GM19468 (cell line): ENCODE data around the gene RNF14.
"Not testable (repeated sequence)": the region's sequence is repeated elsewhere in the genome, so short reads cannot be mapped to it uniquely, and the experiment has no call there.

Source experiments
- ATAC-seq: cut with Tn5 transposase; IDR thresholded peaks from one replicate; pipeline ENCODE4 v1.9.1; 2021; ENCODE audit warnings: mild to moderate bottlenecking, moderate library complexity, moderate number of reproducible peaks; ENCODE audit not compliant: unreplicated experiment; ENCODE audit errors: extremely low read depth

RNF14 gene

GRCh38 chr5:142012792-142013388 lies 44.0 kb downstream of the RNF14 start, which contains the start of gene GNPDA1:
GNPDA1 (minus strand) TSS chr5:142013027; CDS start chr5:142012035, 992 bp downstream.
- peak; percentile 50 for ATAC-seq

DNA sequence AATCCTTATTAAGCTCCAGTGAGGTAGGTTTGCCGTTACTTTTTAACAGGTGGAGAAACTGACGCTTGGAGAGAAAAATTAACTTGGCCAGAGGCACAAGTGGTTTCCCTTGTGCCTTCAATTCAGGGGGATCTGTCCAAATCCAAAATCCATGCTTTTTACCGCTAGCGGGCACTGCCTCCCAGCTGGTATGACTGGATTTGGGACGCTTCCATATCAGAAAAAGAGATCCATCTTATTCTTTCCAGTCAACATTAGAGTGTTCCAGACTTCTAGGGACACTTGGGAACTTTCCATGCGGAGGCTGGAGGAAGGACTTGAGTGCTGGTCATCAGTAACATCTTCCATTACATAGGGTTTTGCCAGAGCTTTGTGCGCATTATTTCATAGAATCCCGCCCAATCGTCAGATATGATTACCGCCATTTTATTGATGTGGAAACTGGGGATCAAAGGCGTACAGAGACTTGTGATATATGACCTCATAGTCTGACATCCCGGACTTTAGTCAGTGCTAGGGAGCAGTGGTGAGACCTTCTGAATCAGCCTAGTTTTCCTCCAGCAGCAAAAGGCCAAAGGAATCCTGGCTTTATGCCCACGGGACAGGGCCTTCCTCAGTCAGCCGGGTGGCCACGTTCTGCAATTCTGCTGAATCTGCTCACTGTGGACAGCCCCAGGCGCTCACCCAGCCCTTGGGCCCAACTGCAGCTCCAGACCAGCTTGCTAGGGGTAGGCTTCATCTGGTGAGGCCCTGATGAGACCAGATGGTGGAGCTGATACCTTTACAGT lies 45.0 kb downstream of the RNF14 start:
- ATAC-seq = no peak

- no peak for ATAC-seq
Measured at GRCh38 chr5:142014911-142015584, 46.1 kb downstream of the RNF14 start.

- ATAC-seq = peak; percentile 20
Measured at GRCh38 chr5:142015781-142016533, 47.1 kb downstream of the RNF14 start.

DNA sequence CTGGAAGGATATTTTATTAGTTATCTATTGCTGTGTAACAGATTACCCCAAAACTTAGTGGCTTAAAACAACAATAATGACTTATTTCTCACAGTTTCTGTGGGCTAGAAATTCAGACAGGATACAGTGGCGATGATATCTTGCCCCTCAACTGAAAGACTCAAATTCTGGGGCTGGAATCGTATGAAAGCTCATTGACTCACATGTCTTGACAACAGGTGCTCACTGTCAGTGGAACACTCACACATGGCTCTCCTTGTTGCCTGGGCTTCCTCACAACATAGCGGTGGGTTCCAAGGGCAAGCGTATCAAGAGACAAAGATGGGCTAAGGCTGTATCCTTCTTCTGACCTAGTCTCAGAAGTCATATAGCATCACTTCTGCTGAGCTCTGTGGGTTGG lies 47.7 kb downstream of the RNF14 start:
- ATAC-seq = peak; percentile 16

DNA sequence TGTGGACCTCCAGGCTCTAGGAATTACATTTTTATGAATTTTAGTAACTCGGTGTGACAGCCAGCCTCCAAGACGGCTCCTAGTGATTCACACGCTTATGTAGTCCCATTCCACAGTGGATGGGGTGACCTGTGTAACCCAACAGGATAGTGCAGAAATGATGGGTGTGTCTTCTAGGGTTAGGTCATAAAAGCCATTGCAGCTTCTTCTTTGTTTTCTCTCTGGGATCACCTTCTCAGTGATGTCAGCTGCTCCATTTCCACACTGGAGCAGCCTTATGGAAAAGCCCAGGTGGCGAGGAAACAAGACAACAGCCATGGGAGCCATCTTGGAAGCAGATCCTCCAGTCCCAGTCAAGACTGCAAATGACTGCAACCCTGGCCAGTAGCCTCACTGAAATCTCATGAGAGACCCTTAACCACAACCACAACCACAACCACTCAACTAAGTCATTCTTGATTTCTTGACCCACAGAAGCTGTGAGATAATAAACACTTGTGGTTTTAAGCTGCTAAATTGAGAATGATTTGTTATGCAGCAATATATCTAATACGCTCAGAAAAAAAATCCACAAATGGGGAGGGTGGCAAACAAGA lies 49.0 kb downstream of the RNF14 start:
- ATAC-seq = peak; percentile 35

GRCh38 chr5:142020122-142020659 lies 51.3 kb downstream of the RNF14 start:
- no peak for ATAC-seq

DNA sequence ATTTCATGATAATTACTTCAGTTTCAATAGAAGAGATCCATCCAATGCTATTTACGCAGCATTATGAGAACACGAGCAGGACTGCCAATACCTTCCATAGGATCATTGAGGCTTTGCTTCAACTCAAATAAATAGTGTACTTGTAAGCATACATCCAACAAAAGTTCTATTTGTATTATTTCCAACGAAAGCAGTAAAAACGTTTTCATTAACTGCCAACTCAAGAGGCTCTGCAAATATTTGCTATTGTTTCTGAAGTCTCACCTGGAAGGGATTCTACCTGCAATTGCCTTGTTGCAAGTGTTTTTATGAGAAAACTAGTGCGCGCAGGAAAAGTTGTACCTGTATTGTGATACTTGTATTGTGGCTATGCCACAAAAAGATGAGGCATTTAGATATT lies 54.9 kb downstream of the RNF14 start:
- ATAC-seq = no peak

DNA sequence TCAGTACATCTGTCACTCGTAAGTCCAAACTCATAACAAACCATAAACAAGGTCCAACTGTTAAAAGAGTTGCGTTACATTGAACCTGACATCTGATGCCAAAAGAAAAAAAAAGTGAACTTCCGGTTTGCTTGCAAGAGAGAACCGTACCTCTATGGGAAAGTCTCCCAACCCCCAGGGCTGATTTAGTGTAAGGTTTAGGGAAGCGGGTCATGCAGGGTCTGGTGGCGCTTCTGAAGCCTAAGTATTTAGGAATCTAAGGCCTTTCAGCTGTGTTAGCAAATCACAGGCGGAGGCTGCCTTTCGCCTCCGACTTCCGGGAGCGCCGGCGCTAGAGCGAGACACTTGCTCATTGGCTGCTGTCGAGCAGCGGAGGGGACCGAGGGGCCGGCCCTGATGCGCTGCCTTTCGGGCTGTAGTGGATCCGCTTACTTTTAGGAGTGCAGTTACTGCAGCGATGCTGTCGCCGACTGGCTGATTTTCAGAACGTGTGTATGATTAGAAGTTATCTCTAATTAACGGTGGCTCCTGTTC lies 55.9 kb downstream of the RNF14 start:
- peak; percentile 99 for ATAC-seq

DNA sequence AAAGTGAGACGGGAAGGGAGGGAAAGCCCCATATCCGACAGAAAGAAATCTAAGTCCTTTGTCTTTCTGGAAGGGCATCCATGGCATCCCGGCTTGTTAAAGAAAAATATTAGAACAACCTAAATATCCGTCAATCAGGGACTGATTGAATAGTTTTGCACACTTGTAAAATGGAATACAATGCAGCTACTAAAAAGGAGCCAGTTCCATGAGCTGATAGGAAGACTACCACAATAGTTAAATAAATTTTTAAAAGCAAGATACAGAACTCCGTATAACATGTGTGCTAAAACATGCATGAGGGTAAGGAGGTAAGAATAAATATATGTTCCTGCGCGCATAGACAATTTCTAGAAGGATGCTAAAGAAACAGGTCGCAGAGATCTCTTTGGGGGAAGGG lies 56.7 kb downstream of the RNF14 start:
- ATAC-seq = no peak

DNA sequence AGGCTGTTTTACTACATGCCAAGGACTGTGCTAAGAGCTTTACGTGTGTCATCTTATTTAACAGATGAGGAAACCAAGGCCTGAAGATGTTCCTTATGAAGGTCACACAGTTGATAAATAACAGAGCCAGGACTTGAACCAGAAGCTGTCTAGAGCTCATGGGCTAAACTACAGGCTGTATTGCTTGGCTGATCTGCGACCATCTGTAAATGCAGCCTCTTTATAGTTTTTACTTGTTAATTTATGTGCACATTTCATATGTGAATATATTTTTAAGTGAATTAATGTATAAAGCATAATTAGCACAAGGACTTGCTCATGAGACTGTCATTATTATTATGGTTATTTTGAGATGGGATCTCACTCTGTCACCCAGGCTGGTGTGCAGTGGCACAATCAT lies 63.2 kb downstream of the RNF14 start:
- ATAC-seq = no peak

- ATAC-seq = no peak
Measured at GRCh38 chr5:142032747-142033631, 64.1 kb downstream of the RNF14 start.

GRCh38 chr5:142033632-142034567 lies 65.0 kb downstream of the RNF14 start:
- ATAC-seq = not testable (repeated sequence)

DNA sequence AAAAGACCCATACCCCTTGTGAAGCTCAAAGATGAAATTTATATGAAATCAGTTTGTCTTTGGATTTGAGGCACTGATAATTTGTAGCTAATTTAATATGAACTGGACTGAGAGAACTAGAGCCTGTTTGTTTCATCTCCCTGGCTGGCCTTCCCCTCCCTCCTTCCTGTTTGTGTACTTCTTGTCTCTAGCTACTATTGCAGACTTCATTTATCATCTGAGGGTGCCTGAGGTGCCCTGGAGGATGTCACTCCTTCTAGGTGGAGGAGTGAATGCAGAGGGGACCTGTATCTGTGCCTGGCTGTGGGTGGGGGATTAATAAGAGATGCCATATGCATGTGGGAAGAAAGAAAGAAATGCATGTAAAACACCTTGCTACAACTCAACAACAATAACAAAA lies 66.1 kb downstream of the RNF14 start:
- no peak for ATAC-seq

DNA sequence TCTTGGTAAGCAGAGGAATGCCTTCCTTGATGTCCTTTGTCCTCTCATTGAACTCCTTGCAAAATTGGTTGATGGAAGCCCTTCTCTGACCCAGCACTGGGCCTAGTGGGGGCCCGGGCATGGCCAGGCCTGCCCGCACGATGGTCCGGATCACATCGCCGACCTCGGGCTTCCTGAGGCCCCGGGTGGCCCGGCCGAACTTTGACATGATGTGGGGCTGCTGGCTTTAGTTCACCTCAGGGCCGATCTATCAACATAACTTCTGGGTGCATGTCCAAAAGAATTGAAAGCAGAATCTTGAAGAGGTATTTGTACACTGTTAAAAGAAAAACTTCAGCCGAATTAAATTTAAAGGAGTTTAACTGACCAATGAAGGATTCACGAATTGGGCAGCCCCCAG lies 68.0 kb downstream of the RNF14 start:
- no peak for ATAC-seq

- ATAC-seq = not testable (repeated sequence)
Measured at GRCh38 chr5:142037599-142037998, 68.7 kb downstream of the RNF14 start.

GRCh38 chr5:142038735-142039134 lies 69.8 kb downstream of the RNF14 start:
- ATAC-seq = no peak
